ENCODE results near the gene CARMIL1. TPM values are rescaled to one million over a fixed set of nuclear protein-coding genes. Genes with fewer than 3 reads are reported as not detected.

Gene CARMIL1
- polyA plus RNA-seq, 1 of the 3 experiments (the other 2 are of a cell fraction): 1.7 TPM

DNA sequence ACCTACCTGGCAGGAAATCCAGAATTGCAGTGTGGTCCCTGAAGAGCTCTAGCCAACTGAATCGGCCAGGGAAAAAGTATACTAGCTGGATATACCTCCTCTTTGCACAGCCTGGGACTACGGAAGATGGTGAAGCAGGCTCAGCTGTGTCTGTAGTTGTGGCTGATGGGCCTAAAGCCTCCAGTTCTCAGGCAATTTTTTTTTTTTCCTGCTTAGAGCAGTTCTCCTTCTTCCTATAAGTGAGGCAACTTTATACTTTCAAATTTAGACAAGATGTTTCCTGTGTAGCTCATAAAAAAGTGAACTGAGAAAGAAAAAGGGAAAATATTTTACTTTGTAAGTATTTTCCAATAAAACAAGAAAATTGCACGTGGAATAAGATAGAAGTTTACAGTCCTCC lies 172.9 kb downstream of the CARMIL1 start:
- WGBS (ENCODE audit: low lambda C conversion rate): 87% methylated on average over 3 of the region's 3 CpGs
- Histone ChIP-seq H3K79me2 (ENCODE audit: insufficient read depth) (no peaks in the 10 kb centered on the region), H3K27ac (ENCODE audit: low read depth in 2 of 2, low read length in 1 of 2) (no peak overlapping the region), H2AFZ (ENCODE audit: low read depth) (no peak overlapping the region), H3K4me1 (ENCODE audit: control insufficient read depth in 1 of 2, insufficient read depth in 2 of 2, low read depth in 1 of 2, low read length in 1 of 2) (peaks cover 5 to 7% of the 10 kb centered on the region in 2 experiments; a peak in 2 of 4 replicates), H3F3A (replicated peaks; ENCODE audit: insufficient read depth) (no peaks in the 10 kb centered on the region), H3K9ac (no peak overlapping the region), H3K9me2 (no peaks in the 10 kb centered on the region), H3K36me3 (replicated peaks in 1 of 2; ENCODE audit: control insufficient read depth in 1 of 2, insufficient read depth in 2 of 2, low read length in 1 of 2) (no peaks in the 10 kb centered on the region), H3K9me3 (no peaks in the 10 kb centered on the region), H4K20me1 (ENCODE audit: insufficient read depth) (no peaks in the 10 kb centered on the region), H3K27me3 (ENCODE audit: insufficient read depth) (no peaks in the 10 kb centered on the region), H3K4me3 (ENCODE audit: low read depth in 2 of 2, low read length in 1 of 2) (no peak overlapping the region), H3K4me2 (no peak overlapping the region)
- ChIA-PET POLR2A (no interaction called here), CTCF (interaction anchor here (1.3 kb wide), 1 partner anchor 24 kb away, joined by 4 read pairs; no protein-coding TSS in a partner anchor)
- TF ChIP-seq SIN3A (IDR thresholded peaks at IDR 0.05; ENCODE audit: borderline replicate concordance, low read depth, low read length) (no peak), FOXJ3 (CRISPR knock-in tag; IDR thresholded peaks at IDR 0.05) (no peak), TCF12 (IDR thresholded peaks at IDR 0.05) (no peak), JUND (IDR thresholded peaks at IDR 0.05) (no peak), SMC3 (IDR thresholded peaks at IDR 0.05; ENCODE audit: low read depth, low read length) (no peak), YY1 (IDR thresholded peaks at IDR 0.05; ENCODE audit: low read depth) (no peak), MXI1 (IDR thresholded peaks at IDR 0.05; ENCODE audit: low read depth, low read length) (no peak), RCOR1 (IDR thresholded peaks at IDR 0.05; ENCODE audit: low read length) (no peak), MEF2A (IDR thresholded peaks at IDR 0.05; ENCODE audit: borderline replicate concordance, low read depth) (no peak), NRF1 (IDR thresholded peaks at IDR 0.05; ENCODE audit: low read depth, low read length) (no peak)
- TF ChIP-seq, protein P1, sequence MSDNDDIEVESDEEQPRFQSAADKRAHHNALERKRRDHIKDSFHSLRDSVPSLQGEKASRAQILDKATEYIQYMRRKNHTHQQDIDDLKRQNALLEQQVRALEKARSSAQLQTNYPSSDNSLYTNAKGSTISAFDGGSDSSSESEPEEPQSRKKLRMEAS (IDR thresholded peaks at IDR 0.05; ENCODE audit: low read depth): no peak
- TF ChIP-seq, protein P2, sequence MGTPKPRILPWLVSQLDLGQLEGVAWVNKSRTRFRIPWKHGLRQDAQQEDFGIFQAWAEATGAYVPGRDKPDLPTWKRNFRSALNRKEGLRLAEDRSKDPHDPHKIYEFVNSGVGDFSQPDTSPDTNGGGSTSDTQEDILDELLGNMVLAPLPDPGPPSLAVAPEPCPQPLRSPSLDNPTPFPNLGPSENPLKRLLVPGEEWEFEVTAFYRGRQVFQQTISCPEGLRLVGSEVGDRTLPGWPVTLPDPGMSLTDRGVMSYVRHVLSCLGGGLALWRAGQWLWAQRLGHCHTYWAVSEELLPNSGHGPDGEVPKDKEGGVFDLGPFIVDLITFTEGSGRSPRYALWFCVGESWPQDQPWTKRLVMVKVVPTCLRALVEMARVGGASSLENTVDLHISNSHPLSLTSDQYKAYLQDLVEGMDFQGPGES (IDR thresholded peaks at IDR 0.05; ENCODE audit: low read depth, low read length): no peak
- TF ChIP-seq, protein P3, sequence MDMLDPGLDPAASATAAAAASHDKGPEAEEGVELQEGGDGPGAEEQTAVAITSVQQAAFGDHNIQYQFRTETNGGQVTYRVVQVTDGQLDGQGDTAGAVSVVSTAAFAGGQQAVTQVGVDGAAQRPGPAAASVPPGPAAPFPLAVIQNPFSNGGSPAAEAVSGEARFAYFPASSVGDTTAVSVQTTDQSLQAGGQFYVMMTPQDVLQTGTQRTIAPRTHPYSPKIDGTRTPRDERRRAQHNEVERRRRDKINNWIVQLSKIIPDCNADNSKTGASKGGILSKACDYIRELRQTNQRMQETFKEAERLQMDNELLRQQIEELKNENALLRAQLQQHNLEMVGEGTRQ (IDR thresholded peaks at IDR 0.05; ENCODE audit: borderline replicate concordance, low read depth, low read length): no peak
- no peak for DNase-seq

GRCh38 chr6:25453288-25453687 lies 174.1 kb downstream of the CARMIL1 start:
- POLR2A ChIA-PET: no interaction called here
- H3K36me3 ChIP-seq (replicated peaks in 1 of 2; ENCODE audit: control insufficient read depth in 1 of 2, insufficient read depth in 2 of 2, low read length in 1 of 2): no peaks in the 10 kb centered on the region
- CTCF ChIA-PET: interaction anchor here (1.3 to 1.9 kb wide), 3 partner anchors 19 to 174 kb away, joined by 3 to 8 read pairs (median 3); partner anchors contain the start of gene CARMIL1
- no peak for TF ChIP-seq TEAD4 (IDR thresholded peaks at IDR 0.05; ENCODE audit: borderline replicate concordance, insufficient read depth)
- no peak for TF ChIP-seq FOSL2 (IDR thresholded peaks at IDR 0.05; ENCODE audit: borderline replicate concordance, low read depth)
- TF ChIP-seq SIN3A (IDR thresholded peaks at IDR 0.05; ENCODE audit: borderline replicate concordance, low read depth, low read length): no peak
- TF ChIP-seq MEF2A (IDR thresholded peaks at IDR 0.05; ENCODE audit: borderline replicate concordance, low read depth): no peak
- no peak for TF ChIP-seq POLR2AphosphoS5 (IDR thresholded peaks at IDR 0.05; ENCODE audit: low read depth, low read length)
- no peak for TF ChIP-seq TCF12 (IDR thresholded peaks at IDR 0.05)
- TF ChIP-seq, protein P1 (IDR thresholded peaks at IDR 0.05; ENCODE audit: low read depth): no peak
- TF ChIP-seq RAD21 (IDR thresholded peaks at IDR 0.05; ENCODE audit: low read length): no peak
- no peak for TF ChIP-seq FOXJ3 (CRISPR knock-in tag; IDR thresholded peaks at IDR 0.05)
- no peak for TF ChIP-seq FOXM1 (IDR thresholded peaks at IDR 0.05; ENCODE audit: low read depth)
- TF ChIP-seq CTCF (IDR thresholded peaks at IDR 0.05): no peak
- no peak for TF ChIP-seq RFX5 (IDR thresholded peaks at IDR 0.05; ENCODE audit: low read length)
- no peak for TF ChIP-seq GATA2 (CRISPR knock-in tag; IDR thresholded peaks at IDR 0.05)
- no peak for TF ChIP-seq JUND (IDR thresholded peaks at IDR 0.05)
- no peak for TF ChIP-seq EP300 (IDR thresholded peaks at IDR 0.05; ENCODE audit: borderline replicate concordance in 1 of 2, low read depth in 1 of 2, low read length in 1 of 2)
- no peak for TF ChIP-seq MXI1 (IDR thresholded peaks at IDR 0.05; ENCODE audit: low read depth, low read length)
- TF ChIP-seq, protein P2 (IDR thresholded peaks at IDR 0.05; ENCODE audit: low read depth, low read length): no peak
- no peak for TF ChIP-seq ELF1 (IDR thresholded peaks at IDR 0.05)

More at GRCh38 chr6:25453288-25453687, 174.1 kb downstream of the CARMIL1 start:
- Histone ChIP-seq H3K27me3 (ENCODE audit: insufficient read depth) (no peaks in the 10 kb centered on the region), H3K9ac (no peak overlapping the region), H3K4me3 (ENCODE audit: low read depth in 2 of 2, low read length in 1 of 2) (no peak overlapping the region), H3K79me2 (ENCODE audit: insufficient read depth) (no peaks in the 10 kb centered on the region), H2AFZ (ENCODE audit: low read depth) (no peak overlapping the region), H3K9me2 (no peaks in the 10 kb centered on the region), H3K4me1 (ENCODE audit: control insufficient read depth in 1 of 2, insufficient read depth in 2 of 2, low read depth in 1 of 2, low read length in 1 of 2) (peaks cover 5 to 7% of the 10 kb centered on the region in 2 experiments; a peak in 2 of 4 replicates), H3F3A (replicated peaks; ENCODE audit: insufficient read depth) (no peaks in the 10 kb centered on the region), H3K27ac (ENCODE audit: low read depth in 2 of 2, low read length in 1 of 2) (no peak overlapping the region), H3K9me3 (no peaks in the 10 kb centered on the region), H4K20me1 (ENCODE audit: insufficient read depth) (no peaks in the 10 kb centered on the region), H3K4me2 (no peak overlapping the region)
- no peak for DNase-seq
- 94% methylated on average over 2 of the region's 2 CpGs for WGBS (ENCODE audit: low lambda C conversion rate)
